Endothelial cell of umbilical vein (primary cell): Measurements from ENCODE around the gene PFKFB4. TPM values are rescaled to one million over a fixed set of nuclear protein-coding genes. Genes with fewer than 3 reads are reported as not detected.

Experiments
- BruUV-seq: library from RNA; stranded (reverse); fragments of 400-500 nt; replicated peaks from 2 replicates; lab custom pipeline; 2021; lab: Mats Ljungman, UMichigan
- CTCF ChIA-PET: fragments of 300-600, 350-600 bp; sonication (Branson Sonifier 250); formaldehyde crosslinking; loops from one replicate; lab custom pipeline; 2021; ENCODE audit warnings: antibody characterized with exemption, inconsistent platforms; lab: Charles Lee
- POLR2A ChIA-PET: fragments of 300-600, 350-600 bp; sonication (Branson Sonifier 250); formaldehyde crosslinking; loops from one replicate; lab custom pipeline; 2021; ENCODE audit warnings: antibody characterized with exemption, inconsistent platforms; lab: Charles Lee
- DNase-seq: peaks from one replicate; pipeline ENCODE4 v3.0.0-alpha.2; 2011; ENCODE audit warnings: low read depth, low spot score
- FAIRE-seq: peaks from 2 replicates; lab custom pipeline; 2011; peaks lifted over from hg19 to GRCh38; lab: Jason Lieb, UNC
- H2AFZ ChIP-seq: 2 replicates; pipeline ENCODE4 v1.6.0; 2012; ENCODE audit warnings: low read depth, low read length, control low read depth, inconsistent platforms
- H3K27ac ChIP-seq: 2 replicates; pipeline ENCODE4 v1.5.1; 2011; ENCODE audit warnings: low read depth, mild to moderate bottlenecking, control low read depth, low read length, moderate library complexity; ENCODE audit not compliant: insufficient read depth
- H3K27me3 ChIP-seq, 2 experiments: 2 replicates each; pipeline versions ENCODE4 v1.6.0 to v1.6.1; 2011; ENCODE audit warnings: low read length in 2 of 2, mixed read lengths in 1 of 2; ENCODE audit not compliant: control insufficient read depth in 2 of 2, insufficient read depth in 2 of 2
- H3K36me3 ChIP-seq, 2 experiments: 2 replicates in 1 of 2; 3 replicates in 1 of 2; pipeline ENCODE4 v1.5.1; 2011; ENCODE audit warnings: low read length in 2 of 2, mild to moderate bottlenecking in 1 of 2, moderate library complexity in 1 of 2; ENCODE audit not compliant: control insufficient read depth in 2 of 2, insufficient read depth in 2 of 2; ENCODE audit errors: extremely low read depth in 1 of 2
- H3K4me1 ChIP-seq: 3 replicates; pipeline ENCODE4 v1.5.1; 2011; ENCODE audit warnings: mild to moderate bottlenecking, low read length; ENCODE audit not compliant: control insufficient read depth, insufficient read depth; ENCODE audit errors: extremely low read depth
- H3K4me2 ChIP-seq: 2 replicates; pipeline ENCODE4 v1.6.1; 2011; ENCODE audit warnings: low read length, control low read depth, mixed read lengths; ENCODE audit not compliant: insufficient read depth
- H3K4me3 ChIP-seq, 3 experiments: fragments of 200-600 bp in 1 of 3; sonication (generic), shearing (Covaris generic) in 1 of 3; replicated peaks in 1 of 3; 2 replicates each; pipeline ENCODE4 v1.5.1; 2011 to 2016; ENCODE audit warnings: control low read depth in 3 of 3, low read length in 3 of 3, mild to moderate bottlenecking in 2 of 3, inconsistent platforms in 1 of 3, low read depth in 1 of 3, moderate library complexity in 1 of 3; ENCODE audit not compliant: insufficient read depth in 1 of 3
- H3K79me2 ChIP-seq: 2 replicates; pipeline ENCODE4 v1.6.0; 2012; ENCODE audit warnings: low read length, inconsistent platforms; ENCODE audit not compliant: control insufficient read depth, insufficient read depth
- H3K9ac ChIP-seq: replicated peaks from 2 replicates; pipeline ENCODE3; 2011; ENCODE audit warnings: low read length, control low read depth; ENCODE audit not compliant: insufficient read depth; ENCODE audit errors: extremely low read depth
- H3K9me1 ChIP-seq: replicated peaks from 3 replicates; pipeline ENCODE4 v1.6.0; 2011; ENCODE audit warnings: mild to moderate bottlenecking, low read length; ENCODE audit not compliant: control insufficient read depth, insufficient read depth; ENCODE audit errors: extremely low read depth
- H3K9me3 ChIP-seq: replicated peaks from 2 replicates; pipeline ENCODE4 v1.5.1; 2012; ENCODE audit warnings: low read length, inconsistent platforms; ENCODE audit not compliant: control insufficient read depth, insufficient read depth
- H4K20me1 ChIP-seq: replicated peaks from 2 replicates; pipeline ENCODE3; 2011; ENCODE audit warnings: mild to moderate bottlenecking, low read length; ENCODE audit not compliant: control insufficient read depth, insufficient read depth; ENCODE audit errors: extremely low read depth
- EZH2 ChIP-seq: IDR thresholded peaks from 2 replicates; pipeline ENCODE4 v1.6.1; 2012; ENCODE audit warnings: borderline replicate concordance, low read depth, mild to moderate bottlenecking, moderate library complexity, low read length, inconsistent platforms; ENCODE audit not compliant: severe bottlenecking
- FOS ChIP-seq: IDR thresholded peaks from 2 replicates; pipeline ENCODE4 v1.6.1; 2011; ENCODE audit warnings: mild to moderate bottlenecking, low read length, moderate library complexity, borderline replicate concordance; ENCODE audit not compliant: insufficient read depth
- GATA2 ChIP-seq: IDR thresholded peaks from 2 replicates; pipeline ENCODE4 v1.7.0; 2011; ENCODE audit warnings: low read depth, mild to moderate bottlenecking, moderate library complexity, mixed read lengths, low read length; ENCODE audit not compliant: insufficient read length, insufficient read depth
- JUN ChIP-seq: IDR thresholded peaks from 2 replicates; pipeline ENCODE4 v1.6.1; 2011; ENCODE audit warnings: borderline replicate concordance, low read depth; ENCODE audit not compliant: insufficient read length, insufficient read depth
- MYC ChIP-seq: IDR thresholded peaks from one replicate; pipeline ENCODE4 v1.6.1; 2011; ENCODE audit warnings: mild to moderate bottlenecking, low read depth, low read length
- POLR2A ChIP-seq: IDR thresholded peaks from 2 replicates; pipeline ENCODE4 v1.6.1; 2012; ENCODE audit warnings: low read depth, mild to moderate bottlenecking, control low read depth, low read length
- POLR2AphosphoS5 ChIP-seq: IDR thresholded peaks from 2 replicates; pipeline ENCODE4 v1.6.1; 2012; ENCODE audit warnings: low read depth, mild to moderate bottlenecking, control low read depth, low read length, moderate library complexity; ENCODE audit not compliant: insufficient read depth
- dilution Hi-C: fragments of 300-500 bp; cut with MboI; formaldehyde crosslinking; loops from one replicate; pipeline ENCODE4 v1.15.0; 2019; ENCODE audit warnings: low sequenced_read_pairs; ENCODE audit not compliant: extremely low pct_ligation_motif_present
- intact Hi-C: fragments of 100-400 bp; cut with micrococcal nuclease; formaldehyde crosslinking; loops from one replicate; pipeline ENCODE4 v1.10.0; 2022
- polyA plus RNA-seq, 4 experiments: library from polyadenylated mRNA; depleted of rRNA in 3 of 4; stranded (reverse) in 3 of 4; unstranded in 1 of 4; fragments of >200 nt; gene quantifications; 2 replicates each; pipeline versions ENCODE4 v1.2.1 to v1.2.3, GENCODE V29; 2011 to 2012; ENCODE audit warnings: missing spikeins in 1 of 4
- total RNA-seq: library from RNA; stranded (reverse); gene quantifications from 2 replicates; pipeline ENCODE4 v1.2.3, GENCODE V29; 2021
- TF ChIP-seq, protein P1 (sequence below), 2 donors: IDR thresholded peaks; 1 replicate in 1 of 2; 2 replicates in 1 of 2; pipeline ENCODE4 v1.5.1; 2011; ENCODE audit warnings: low read length in 2 of 2, mild to moderate bottlenecking in 2 of 2, moderate library complexity in 2 of 2, control low read depth in 1 of 2, inconsistent platforms in 1 of 2, low read depth in 1 of 2; ENCODE audit not compliant: insufficient read depth in 1 of 2; ENCODE audit errors: extremely low read depth in 1 of 2
- TF ChIP-seq, protein P2 (sequence below): IDR thresholded peaks from 2 replicates; pipeline ENCODE4 v1.6.1; 2011; ENCODE audit not compliant: insufficient read depth, insufficient read length

Gene PFKFB4
- total and polyA plus RNA-seq, 2 donors (not counting 3 experiments of a cell fraction or from before 2014, with no cell fraction given), result 4.0 to 4.2 TPM

DNA sequence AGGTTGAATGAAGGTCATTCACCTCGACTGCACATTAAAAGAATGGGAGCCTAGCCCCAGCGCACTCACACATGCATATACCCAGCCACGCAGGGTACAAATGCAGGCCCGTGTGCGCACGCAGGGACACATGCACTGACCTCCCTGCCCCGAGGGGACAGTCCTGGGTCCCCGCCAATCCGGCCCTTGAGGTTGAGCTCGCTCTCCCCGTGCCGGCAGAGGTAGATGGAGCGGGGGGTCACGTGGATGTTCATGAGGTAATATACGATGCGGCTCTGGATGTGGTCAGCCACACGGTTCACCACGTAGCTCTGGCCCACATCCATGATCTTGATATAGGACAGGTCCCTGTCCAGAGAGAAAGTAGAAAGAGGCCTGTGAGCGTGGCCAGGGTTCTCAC, 20.5 kb downstream of the PFKFB4 start:
- BruUV-seq, result no TSS peak

More for the DNA sequence above, 20.5 kb downstream of the PFKFB4 start:
- Histone ChIP-seq H3K4me1 (no peaks in the 10 kb centered on the region), H3K4me2 (no peak overlapping the region), H3K36me3 (no peaks in the 10 kb centered on the region), H3K27ac (no peak overlapping the region), H3K4me3 (no peak overlapping the region), H2AFZ (no peak overlapping the region), H3K27me3 (no peaks in the 10 kb centered on the region), H4K20me1 (no peaks in the 10 kb centered on the region), H3K9ac (no peak overlapping the region), H3K9me3 (no peaks in the 10 kb centered on the region), H3K79me2 (no peaks in the 10 kb centered on the region), H3K9me1 (no peaks in the 10 kb centered on the region)
- CTCF ChIA-PET, result interaction anchor here (0.8 to 1.4 kb wide), 3 partner anchors 13 to 135 kb away, joined by 3 to 4 read pairs (median 3); partner anchors contain the start of gene SLC26A6
- POLR2A ChIA-PET, result interaction anchor here (0.6 kb wide), 1 partner anchor 25 kb away, joined by 4 read pairs; no protein-coding TSS in a partner anchor
- no peak for DNase-seq
- TF ChIP-seq MYC (no peak), FOS (no peak), POLR2A (no peak), POLR2AphosphoS5 (no peak), EZH2 (no peak), JUN (no peak), GATA2 (no peak)
- TF ChIP-seq, protein P1, sequence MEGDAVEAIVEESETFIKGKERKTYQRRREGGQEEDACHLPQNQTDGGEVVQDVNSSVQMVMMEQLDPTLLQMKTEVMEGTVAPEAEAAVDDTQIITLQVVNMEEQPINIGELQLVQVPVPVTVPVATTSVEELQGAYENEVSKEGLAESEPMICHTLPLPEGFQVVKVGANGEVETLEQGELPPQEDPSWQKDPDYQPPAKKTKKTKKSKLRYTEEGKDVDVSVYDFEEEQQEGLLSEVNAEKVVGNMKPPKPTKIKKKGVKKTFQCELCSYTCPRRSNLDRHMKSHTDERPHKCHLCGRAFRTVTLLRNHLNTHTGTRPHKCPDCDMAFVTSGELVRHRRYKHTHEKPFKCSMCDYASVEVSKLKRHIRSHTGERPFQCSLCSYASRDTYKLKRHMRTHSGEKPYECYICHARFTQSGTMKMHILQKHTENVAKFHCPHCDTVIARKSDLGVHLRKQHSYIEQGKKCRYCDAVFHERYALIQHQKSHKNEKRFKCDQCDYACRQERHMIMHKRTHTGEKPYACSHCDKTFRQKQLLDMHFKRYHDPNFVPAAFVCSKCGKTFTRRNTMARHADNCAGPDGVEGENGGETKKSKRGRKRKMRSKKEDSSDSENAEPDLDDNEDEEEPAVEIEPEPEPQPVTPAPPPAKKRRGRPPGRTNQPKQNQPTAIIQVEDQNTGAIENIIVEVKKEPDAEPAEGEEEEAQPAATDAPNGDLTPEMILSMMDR (IDR thresholded peaks at IDR 0.05; ENCODE audit: extremely low read depth in 1 of 2, insufficient read depth in 1 of 2, low read depth in 1 of 2, low read length in 2 of 2), result no peak
- TF ChIP-seq, protein P2, sequence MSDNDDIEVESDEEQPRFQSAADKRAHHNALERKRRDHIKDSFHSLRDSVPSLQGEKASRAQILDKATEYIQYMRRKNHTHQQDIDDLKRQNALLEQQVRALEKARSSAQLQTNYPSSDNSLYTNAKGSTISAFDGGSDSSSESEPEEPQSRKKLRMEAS, result no peak
- intact Hi-C loops (no loop called here), dilution Hi-C loops (no loop called here)
- no peak for FAIRE-seq
